HG03045 (cell line): ENCODE results near the gene P4HA2.
A peak's percentile ranks its signal among the peaks of the same experiment; 100 is the strongest.

Experiments
- ATAC-seq: cut with Tn5 transposase; IDR thresholded peaks from one replicate; pipeline ENCODE4 v1.9.1; 2021; ENCODE audit warnings: mild to moderate bottlenecking, moderate library complexity; ENCODE audit not compliant: unreplicated experiment

Gene P4HA2

DNA sequence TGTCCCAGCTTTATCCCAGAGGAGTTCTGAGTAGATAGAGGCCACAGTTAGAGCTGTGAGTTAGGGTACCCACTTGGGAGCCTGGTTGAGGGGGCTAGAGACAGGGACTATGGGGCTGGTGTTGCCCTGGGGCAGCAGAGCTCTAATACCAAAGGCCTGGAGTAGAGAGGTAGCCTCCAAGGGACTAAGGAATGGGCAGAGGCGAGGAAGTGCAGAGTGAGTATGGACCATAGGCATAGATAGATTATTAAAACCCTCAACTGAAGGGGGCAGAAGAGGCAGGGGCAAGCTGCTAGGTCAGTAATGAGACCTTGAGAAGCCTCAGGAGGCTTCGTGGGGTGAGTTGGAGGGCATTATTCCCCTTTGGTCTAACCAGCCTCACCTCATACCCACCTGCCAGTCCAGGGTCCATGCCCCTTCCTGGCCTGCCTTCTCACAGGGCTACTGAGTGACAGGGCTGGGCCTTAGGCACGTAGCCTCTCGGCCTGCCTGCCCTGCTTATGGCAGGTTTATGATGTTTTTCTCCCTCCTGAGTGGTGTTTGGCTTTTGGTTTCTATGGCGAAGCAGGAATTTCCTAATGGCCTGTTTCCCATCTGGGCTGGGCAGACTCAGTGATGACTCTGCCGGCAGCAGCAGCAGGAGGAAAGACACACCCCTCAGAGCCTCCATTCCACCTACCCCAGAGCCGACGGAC is 37.8 kb upstream of the P4HA2 start:
- no peak for ATAC-seq

DNA sequence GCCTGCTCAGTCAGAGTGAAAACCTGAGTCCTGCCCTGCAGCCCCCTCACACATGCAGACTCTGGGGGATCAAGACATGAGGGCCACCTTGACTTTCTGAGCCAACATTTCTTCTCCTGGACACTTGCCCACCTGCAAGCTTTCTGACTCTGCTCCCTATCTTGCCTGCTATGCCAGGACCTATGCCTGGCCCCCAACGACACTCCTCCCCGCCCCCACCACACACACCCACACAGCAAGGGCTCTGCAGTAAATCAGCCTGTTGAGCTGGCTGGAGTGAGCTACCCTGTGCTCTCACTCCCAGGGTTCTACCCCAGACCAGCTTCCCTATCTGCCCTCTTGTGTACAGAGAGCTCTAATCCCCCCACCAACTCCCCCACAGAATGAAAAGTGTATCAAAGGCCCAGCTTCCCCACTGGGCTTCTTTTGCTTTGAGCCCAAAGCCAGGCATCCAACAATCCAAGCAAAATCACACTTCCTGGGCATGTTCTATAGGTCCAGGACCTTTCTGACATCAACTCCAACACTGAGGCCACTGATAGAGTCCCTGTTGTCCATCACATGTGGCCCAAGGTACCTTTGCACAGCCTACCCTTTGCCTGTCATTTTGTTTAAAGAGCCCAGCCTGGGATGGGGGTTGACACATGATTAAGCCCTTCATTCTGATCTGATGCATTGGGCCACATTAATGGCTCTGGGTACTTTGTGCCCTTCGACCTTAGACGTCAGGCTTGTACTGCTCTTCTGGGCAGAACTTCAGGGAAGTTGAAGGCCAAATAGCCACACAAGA is 37.1 kb upstream of the P4HA2 start:
- ATAC-seq = no peak

DNA sequence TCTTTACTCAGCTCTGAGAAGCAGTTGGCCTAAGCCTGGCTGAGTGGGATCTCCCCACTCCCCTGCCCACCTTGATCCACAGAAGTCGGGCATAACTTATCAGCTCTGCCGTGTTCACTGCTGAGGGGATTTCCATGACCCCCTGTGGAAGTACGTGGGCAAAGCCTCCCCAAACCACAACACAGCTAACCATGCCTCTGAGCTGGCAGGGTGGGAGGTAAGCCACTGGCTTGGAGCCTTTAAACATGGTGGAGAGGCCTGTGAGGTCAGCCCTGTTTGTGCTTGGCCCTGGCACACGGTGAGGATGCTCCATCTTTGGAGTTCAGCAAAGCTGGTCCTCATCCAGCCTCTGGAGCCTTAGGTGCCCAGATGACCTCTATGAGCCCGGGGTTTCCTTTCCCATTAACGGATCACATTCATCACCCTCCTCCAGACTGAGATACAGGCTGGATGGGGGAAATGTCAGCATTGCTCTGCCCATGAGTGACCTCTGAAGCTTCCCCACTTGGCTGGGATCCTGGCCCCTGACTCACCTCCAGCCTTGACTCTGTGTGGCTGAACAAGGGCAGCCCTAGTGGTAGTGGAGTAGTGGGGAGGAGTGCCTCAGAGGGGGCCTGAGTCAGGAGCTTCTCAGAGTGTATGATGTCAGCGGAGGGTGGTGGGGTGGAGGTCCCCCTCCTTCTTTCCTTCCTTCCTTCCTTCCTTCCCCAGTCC is 36.1 kb upstream of the P4HA2 start:
- no peak for ATAC-seq

DNA sequence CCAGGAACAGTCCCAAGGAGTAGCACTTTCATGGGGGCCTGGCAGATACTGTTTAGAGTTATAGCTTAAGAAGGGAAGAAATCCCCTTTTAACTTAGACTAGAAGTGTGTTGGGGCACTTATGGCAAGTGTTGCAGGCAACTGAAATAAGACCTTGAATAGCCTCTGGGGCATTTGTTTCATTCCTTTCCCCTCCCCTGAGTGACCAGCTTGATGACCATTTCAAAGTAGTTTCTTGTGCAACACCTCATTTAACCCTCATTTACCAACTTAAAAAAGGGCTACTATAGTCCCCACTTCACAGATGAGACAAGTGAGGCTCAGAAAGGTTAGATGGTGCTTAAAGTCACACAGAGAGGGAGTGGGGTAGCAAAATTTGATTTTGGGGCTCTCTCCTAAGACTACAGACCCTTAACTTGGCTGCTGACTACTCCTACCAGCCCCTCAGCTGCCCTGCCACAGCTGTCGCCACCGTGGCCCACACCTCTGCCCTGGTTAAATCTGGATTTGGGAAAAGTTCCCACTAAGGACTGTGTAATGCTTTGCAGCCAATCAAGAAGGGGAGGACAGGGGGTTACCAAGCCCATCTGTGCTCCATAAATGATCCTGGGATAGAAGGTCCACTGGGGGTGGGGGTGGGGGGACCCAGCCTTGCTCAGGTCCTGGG is 35.4 kb upstream of the P4HA2 start:
- no peak for ATAC-seq

DNA sequence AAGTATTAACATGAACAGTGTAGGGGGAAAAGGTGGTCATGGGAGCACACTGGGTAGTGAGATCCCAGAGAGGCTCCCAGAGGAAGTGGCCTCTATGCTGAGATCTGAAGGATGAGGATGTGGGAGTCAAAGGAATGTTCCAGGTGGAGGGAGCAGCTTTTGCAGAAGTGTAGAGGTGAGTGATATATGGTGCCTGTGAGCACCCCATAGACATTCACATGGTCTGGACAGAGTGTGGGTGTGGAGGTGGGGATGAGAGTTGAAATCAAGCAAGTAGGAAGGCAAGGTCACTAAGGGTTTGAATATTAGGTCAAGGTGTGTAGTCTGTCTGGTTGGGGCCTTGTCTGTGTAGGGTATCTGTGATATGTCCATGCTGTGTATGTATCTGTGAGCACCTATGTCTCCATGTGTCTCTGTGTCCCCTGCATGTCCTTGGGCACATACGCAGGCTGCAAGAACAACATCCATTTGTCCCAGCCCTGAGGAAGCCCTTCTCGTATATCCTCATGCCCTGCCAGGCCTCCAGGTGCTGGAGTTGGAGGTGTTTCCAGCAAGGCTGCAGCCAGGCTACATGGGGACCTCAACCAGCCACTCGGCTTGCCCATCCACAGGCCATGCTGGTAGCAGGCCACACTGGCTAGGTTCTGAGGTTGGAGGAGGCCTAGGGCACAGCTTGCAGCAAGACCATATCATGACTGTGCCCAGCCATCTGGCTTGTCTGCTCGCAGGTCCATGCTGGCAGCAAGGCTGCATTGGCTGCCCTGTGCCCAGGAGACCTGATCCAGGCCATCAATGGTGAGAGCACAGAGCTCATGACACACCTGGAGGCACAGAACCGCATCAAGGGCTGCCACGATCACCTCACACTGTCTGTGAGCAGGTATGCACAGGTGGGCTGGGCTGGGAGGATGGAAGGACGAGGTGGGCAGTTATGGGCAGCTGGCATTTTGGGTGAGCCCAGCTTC is 34.5 kb upstream of the P4HA2 start:
- ATAC-seq = no peak

DNA sequence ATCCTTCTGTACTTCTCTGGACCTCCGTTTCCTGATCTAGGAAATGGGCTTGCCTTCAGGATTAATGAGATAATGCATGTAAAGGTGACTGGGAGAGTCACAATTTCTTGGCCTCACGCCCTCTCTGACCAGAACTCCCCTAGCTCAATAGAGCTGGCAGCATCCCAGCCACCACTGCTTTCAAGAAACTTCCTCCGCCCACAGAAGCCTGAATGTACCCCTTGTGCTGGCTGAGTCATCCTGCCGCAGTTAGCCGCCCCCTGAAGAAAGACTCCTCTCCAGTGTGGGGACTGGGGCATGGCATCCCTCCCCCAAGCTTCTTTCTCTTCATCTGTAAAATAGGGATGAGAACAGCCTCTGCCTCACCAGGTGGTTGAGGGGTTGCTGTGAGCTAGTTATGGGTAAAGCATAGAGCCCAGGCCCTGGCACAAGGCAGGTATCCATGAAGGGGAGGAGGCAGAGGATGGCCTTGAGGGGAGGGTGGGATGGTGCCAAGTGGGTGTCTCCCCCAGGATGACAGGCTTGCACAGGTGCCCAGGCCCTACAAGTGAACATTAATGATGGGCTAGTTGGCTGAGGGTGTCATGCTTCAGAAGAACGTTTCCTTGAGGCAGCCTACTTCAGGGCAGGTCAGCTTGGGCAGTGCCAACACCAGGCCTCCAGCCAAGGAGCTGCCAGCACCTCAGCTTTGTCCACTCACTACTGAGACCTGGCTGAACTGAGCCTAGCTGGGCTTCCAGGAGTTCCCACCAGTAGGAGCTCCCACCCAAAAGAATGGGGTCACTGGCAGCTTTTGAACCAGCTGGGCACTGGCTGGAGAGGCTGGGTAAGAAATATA is 33.3 kb upstream of the P4HA2 start:
- peak; percentile 47 for ATAC-seq

DNA sequence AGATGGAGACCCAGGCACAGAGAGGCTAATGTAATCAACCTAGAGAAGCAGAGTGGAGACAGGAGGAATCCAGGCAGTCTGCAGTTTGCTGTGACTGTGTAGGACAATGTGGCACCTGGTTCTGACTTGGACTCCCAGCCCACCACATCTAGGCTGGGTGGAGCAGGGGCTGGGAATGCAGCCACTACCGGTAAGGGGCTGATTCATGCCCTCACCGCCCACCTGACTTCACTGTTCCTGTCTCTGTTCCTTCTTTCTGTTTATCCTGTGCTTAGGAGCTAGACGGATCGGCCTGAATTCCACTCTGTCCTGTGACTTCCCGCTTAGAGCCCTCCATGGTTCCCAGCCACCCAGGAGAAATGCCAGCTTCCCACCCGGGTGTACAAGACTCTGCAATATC is 32.4 kb upstream of the P4HA2 start:
- ATAC-seq = no peak

DNA sequence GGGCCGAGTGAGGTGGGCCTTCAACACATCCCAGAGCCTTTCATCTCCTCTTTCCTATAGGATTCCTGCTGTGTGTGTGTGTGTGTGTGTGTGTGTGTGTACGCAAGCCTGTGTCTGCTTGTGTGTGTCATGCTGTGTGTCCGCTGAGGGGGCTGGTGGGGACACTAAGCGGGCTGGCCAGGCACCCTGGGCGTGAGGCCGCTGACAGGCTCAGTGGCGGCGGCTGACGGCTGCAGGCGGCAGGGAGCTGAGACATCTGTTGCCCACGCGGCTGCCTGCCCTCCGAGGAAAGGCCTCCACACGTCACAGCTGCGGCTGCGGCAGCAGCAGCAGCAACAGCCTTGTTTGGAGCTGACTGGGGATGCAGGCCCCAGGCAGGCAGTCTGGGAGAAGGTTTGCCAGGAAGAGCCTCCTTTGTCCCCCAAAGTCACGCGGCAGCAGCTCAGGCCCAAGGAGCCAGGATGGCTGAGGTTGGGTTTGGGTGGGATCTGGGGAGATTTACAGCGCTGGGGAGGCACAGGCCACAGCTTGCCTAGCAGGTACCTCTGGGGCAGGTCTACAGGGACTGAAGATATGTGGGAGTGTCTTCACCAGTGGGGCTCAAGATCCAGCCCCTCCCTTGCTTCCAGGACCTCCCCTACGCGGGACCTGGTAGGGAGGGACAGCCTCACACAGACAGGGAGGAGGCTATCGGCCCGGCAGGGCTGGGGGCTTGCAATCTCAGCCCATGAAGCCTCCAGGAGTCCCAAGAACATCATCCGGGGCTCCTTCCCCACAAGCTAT is 31.6 kb upstream of the P4HA2 start:
- no peak for ATAC-seq

DNA sequence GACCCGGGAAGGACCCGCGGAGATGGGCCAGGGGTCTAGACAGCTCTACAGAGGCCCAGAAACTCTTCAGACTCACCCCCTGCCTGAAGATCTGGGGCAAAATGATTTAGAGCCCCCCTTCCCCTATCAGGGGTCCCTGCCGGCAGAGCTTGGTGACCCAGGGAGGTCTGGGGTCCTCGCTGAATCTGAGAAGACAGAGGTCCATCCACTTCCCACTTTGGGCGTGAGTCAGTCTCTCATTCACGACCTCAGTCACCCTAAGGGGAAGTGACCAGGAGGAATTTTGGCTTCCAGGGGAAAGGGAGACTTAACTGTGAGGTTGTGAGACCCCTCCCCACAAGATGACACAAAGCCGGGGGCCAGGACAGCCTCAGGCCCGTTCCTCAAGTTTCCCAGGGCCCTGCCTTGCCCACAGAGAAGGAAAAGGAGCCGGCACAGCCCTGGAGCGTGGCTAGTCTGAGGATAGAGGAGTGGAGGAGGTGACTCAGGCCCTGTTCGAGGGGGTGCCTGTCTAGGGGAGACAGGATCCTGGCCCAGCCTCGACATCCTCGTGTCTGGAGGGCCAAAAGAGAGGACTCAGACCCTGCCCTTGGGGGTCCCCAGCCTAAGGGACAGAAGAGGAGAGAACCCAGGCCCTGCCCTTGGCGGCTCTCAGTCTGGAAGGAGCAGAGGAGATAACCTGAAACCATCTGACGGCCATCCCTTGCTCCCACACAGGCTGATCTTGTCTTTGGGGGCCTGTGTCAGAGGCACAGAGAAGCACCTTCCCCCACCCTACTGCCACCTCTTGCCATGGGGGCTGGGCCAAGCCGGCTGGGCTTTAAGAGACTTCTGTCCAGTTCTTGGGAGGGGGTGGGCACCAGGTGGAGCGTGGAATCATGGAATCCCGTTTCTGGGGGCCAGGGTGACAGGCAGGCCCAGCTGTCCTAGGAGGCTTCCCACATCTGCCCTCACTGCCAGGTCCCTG is 30.7 kb upstream of the P4HA2 start:
- no peak for ATAC-seq

DNA sequence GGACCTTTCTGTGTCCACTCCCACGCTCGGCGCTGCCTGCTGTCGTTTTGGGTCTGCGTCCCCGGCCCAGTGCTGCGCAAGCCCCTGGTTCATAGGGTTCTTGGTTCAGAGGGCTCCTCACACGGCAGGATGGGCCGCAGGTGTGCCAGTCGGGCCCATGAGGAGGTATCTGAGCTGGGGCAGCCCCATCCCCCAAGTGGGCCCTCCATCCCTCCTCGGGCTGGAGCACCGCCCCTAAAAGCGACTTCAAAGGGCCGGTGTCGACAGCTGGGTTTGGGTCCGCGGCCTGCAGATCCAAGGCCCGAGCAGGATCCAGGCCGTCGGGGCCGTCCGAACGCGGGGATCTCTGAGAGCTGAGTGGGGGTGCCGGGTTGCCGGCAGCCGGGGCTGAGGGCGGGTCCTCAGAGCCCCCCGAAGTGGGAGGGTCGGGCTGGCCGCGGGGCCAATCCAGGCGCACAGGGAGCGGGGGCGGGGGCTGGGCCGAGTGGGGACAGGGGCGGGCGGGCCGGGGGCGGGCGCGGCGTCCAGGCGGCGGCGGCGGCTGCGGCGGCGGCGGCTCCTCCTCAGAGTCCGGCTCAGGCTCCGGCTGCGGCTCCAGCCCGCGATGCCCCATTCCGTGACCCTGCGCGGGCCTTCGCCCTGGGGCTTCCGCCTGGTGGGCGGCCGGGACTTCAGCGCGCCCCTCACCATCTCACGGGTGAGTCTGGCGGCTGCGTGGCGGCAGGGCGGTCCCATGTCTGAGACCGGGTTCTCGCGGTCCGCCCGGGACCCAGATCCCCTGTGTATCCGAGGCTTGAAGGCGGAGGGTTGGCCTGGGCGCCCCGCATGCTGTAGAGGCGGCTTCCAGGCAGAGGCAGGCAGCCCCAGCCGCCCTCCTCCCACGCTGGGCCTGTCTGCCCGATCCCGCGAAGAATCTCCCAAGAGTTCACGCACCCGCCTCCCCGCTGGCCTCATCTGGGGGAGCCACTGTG is 29.8 kb upstream of the P4HA2 start, which contains the start of gene PDLIM4:
TSS of gene PDLIM4 (plus strand) at position 566 of the 971 bp plus-strand sequence. CDS start at position 605, 39 bp downstream.
- ATAC-seq = no peak

DNA sequence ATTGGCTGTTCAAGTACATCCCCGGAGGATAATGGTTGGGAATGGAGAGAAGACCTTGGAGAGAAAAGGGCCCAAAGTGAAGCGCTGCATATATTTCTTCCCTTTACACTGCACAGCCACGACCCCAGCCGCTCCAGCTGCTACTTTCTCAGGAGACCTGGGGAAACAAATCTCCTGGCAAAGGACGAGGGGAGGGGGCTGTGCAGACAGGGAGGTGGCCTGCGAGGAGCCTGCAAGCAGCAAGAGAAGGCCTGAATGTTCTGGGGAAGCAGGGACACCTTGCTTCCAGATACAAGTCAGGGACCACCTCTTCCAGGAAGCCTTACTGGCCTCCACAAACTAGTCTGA is 29.1 kb upstream of the P4HA2 start:
- no peak for ATAC-seq

DNA sequence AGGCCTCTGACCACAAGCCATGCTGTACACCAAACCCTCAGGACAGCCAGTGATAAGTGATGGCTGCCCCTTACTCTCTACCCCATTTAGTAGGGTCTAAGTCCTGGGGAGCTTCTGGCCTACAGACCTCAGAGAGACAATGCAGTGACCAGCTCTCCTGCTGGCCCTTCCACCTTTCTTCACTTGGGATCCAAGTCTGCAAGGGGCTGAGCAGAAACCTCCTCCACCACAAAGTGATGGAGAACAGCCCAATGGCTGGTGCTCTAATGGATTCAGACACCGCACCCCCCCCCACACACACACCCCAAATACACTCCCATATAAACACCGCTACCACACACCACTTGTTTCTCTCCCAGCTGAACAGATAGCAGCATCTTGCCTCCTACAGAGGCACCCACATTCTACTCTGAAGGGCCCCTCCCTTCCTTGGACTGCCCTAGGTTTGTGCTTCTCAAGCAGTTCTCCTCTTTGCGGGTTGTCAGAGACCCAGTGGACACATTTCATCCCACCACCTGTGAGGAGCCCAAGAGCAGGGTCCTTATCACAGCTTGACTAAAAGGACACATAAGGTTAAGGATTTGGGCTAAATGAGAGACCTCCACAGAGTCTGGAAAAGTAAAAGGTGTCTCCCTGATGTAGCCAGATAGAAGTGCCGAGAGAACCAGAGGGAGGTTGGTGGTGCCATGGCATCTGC is 28.6 kb upstream of the P4HA2 start:
- ATAC-seq = no peak

DNA sequence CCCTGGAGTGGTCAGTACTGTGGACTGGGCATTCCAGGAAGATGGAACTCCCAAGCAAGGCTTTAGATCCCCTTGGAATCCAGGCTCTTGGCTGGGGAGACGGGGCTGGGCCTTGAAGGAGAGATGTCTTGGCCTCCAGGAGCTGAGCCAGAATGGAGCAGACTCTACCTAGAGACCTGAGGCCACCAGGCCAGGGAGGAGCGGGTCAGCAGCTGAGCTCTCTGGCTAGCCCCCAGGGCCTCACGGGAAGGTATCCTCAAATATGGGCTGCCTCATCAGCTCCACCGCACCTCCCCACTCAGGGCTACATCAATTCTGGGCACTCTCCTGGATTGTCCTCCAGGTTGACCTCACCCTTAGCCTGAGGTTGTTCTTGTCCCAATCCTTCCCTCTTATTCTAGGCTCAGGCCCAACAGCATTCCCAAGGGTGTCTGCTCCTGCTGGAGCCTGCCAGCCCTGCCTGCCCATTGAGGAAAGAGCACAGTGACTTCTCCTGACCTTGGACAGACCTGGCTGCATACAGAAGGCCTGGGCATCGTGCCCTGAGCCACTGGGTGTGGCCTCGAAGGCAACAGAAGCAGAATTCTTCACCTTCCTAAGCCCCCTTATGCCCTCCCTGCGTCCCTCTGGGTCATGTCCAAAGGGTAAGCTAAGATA is 26.8 kb upstream of the P4HA2 start:
- ATAC-seq = no peak

DNA sequence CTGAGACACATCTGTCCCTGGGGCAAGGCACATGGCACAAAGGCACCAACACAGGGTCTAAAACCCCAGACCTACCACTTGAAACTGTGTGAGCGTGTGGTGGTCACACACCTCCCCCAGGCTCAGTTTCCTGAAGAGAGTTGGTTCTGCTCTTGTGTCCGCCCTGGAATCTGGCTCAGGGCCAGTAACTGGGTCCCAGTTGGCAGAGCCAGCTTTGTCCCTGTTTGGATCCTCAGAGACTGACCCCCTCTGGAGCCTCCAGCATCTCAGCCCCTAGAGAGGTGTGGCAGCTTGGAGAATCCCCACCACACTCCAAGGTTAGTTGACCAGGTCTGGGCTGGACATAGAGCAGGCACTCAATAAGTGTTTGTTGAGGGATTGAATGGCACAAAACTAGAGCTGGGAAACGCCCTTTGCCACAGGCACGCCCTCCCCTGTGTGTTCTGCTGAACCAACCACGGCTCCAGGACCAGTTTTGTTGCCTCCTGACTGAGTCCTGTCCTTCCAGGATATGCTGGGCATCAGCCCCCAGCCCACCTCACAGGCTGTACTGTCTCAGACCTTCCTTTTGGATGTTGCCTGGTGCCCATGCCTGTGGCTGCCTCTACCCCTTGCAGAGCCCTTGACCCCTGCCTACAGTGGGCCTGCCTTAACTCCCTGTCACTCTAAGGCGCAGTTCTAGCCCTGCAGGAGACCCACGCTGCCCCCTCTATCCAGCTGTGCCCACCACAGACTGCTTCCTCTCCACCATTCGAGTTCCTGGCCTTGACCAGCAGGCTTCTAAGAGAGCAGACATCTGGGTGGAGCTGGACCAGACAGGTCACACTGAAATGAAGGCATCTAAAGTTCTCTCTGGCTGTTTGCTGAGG is 26.0 kb upstream of the P4HA2 start:
- ATAC-seq = no peak
